ENCODE data around the gene ARHGEF7.

GRCh38 chr13:111175372-111175771 is 60.3 kb downstream of the ARHGEF7 start:
- TF ChIP-seq CTCF (IDR thresholded peaks at IDR 0.05; ENCODE audit: insufficient read depth, low read length, poor library complexity, severe bottlenecking), result no peak
- TF ChIP-seq EZH2phosphoT487 (conservative IDR thresholded peaks at IDR 0.05; ENCODE audit: low read length), result no peak

Measured in SU-DHL-6 (cell line).